K562 (cell line): ENCODE data around the gene SENP1. TPM values are rescaled to one million over a fixed set of nuclear protein-coding genes. Genes with fewer than 3 reads are reported as not detected.
A peak's percentile ranks its signal among the peaks of the same experiment; 100 is the strongest.

Source experiments
- CTCFL ChIP-seq: IDR thresholded peaks from 2 replicates; pipeline ENCODE4 v1.6.1; 2011; ENCODE audit warnings: borderline replicate concordance, low read depth, mild to moderate bottlenecking, moderate library complexity, low read length; ENCODE audit not compliant: insufficient read depth, poor library complexity, severe bottlenecking
- FOXM1 ChIP-seq, 2 experiments: fragments of 450-650 bp in 1 of 2; sonication (generic) in 1 of 2; formaldehyde crosslinking in 1 of 2; IDR thresholded peaks; 2 replicates each; pipeline versions ENCODE4 v1.6.1 to v1.9.0; 2017 to 2022; ENCODE audit warnings: low read depth in 2 of 2, mild to moderate bottlenecking in 2 of 2, missing genetic modification reagents in 1 of 2, moderate library complexity in 1 of 2
- HMG20A ChIP-seq: fragments of 450-650 bp; formaldehyde crosslinking; conservative IDR thresholded peaks from 2 replicates; pipeline ENCODE4 v1.4.0; 2020; ENCODE audit warnings: mild to moderate bottlenecking, mixed read lengths
- NFATC3 ChIP-seq: fragments of 450-650 bp; IDR thresholded peaks from 2 replicates; pipeline ENCODE4 v1.6.1; 2017; ENCODE audit warnings: mild to moderate bottlenecking
- PHB ChIP-seq: fragments of 250-450 bp; sonication (Bioruptor Pico); IDR thresholded peaks from 2 replicates; pipeline ENCODE4 v1.5.0; 2021
- POU5F1 ChIP-seq: fragments of 150-350 bp; IDR thresholded peaks from 2 replicates; pipeline ENCODE4 v1.6.1; 2014; ENCODE audit warnings: borderline replicate concordance, low read length, low read depth, mild to moderate bottlenecking; ENCODE audit not compliant: partially characterized antibody
- SAP30 ChIP-seq: fragments of 200-600 bp; sonication (generic); IDR thresholded peaks from 2 replicates; pipeline ENCODE4 v1.6.1; 2012; ENCODE audit warnings: borderline replicate concordance, low read depth, mild to moderate bottlenecking, moderate library complexity, low read length, control low read depth, inconsistent platforms; ENCODE audit not compliant: insufficient read depth, poor library complexity, severe bottlenecking
- SREBF2 ChIP-seq: sonication (generic); formaldehyde crosslinking; IDR thresholded peaks from 2 replicates; pipeline ENCODE4 v1.4.0; 2020; ENCODE audit warnings: mild to moderate bottlenecking, missing genetic modification reagents
- STAG1 ChIP-seq: sonication (generic); formaldehyde crosslinking; IDR thresholded peaks from 2 replicates; pipeline ENCODE4 v1.5.0; 2020; ENCODE audit warnings: missing genetic modification reagents, borderline replicate concordance
- ZNF124 ChIP-seq: sonication (generic); formaldehyde crosslinking; IDR thresholded peaks from 2 replicates; pipeline ENCODE4 v1.8.1; 2022; ENCODE audit warnings: missing genetic modification reagents
- ZZZ3 ChIP-seq: fragments of 450-650 bp; IDR thresholded peaks from 2 replicates; pipeline ENCODE4 v1.6.1; 2016; ENCODE audit warnings: antibody characterized with exemption, mild to moderate bottlenecking, moderate library complexity
- polyA plus RNA-seq, 8 experiments: library from polyadenylated mRNA; depleted of rRNA in 4 of 8; stranded (reverse) in 5 of 8; unstranded in 3 of 8; fragments of >200 nt; fragmentation: Nextera tagmentation in 2 of 8; fragmentation: Illumina TruSeq in 1 of 8; extraction: Ambion mirVana in 2 of 8; extraction: Trizol in 1 of 8; gene quantifications; 2 replicates each; pipeline versions ENCODE4 v1.2.1 to v1.2.3, GENCODE V29; 2011 to 2014; ENCODE audit warnings: inconsistent platforms in 1 of 8, missing spikeins in 1 of 8
- total RNA-seq, 7 experiments: library from RNA; depleted of rRNA in 6 of 7; stranded (reverse); fragments of >200 nt in 6 of 7; fragmentation: Illumina TruSeq in 2 of 7; extraction: Trizol in 2 of 7; gene quantifications; 2 replicates each; pipeline versions ENCODE4 v1.2.1 to v1.2.3, GENCODE V29; 2011 to 2021; ENCODE audit warnings: low replicate concordance in 1 of 7

The SENP1 gene
- total and polyA plus RNA-seq, 9 of the 15 experiments (the other 6 are each of a cell fraction or from before 2014, with no cell fraction given): 15.5 to 59.0 (median 36.3) TPM

- TF ChIP-seq HMG20A (CRISPR knock-in tag) (no peak), STAG1 (CRISPR knock-in tag) (no peak), ZZZ3 (peak; percentile 85; the same call in 1 of the 2 replicates), PHB (no peak), ZNF124 (no peak), NFATC3 (no peak), SREBF2 (CRISPR knock-in tag) (no peak), SAP30 (peak; percentile 65), POU5F1 (no peak), CTCFL (no peak), FOXM1 (IDR thresholded peaks at IDR 0.05; ENCODE audit: low read depth) (peak; percentile 44; the same call in 1 of the 2 replicates), FOXM1 (CRISPR knock-in tag; IDR thresholded peaks at IDR 0.05; ENCODE audit: low read depth) (no peak)
Measured at GRCh38 chr12:48105867-48106680, at the start of gene SENP1 (continued).
